Measurements from ENCODE around the gene CDC42BPA. TPM values are rescaled to one million over a fixed set of nuclear protein-coding genes. Genes with fewer than 3 reads are reported as not detected.

Gene CDC42BPA
- total and polyA plus RNA-seq, 9 of the 15 experiments (the other 6 are each of a cell fraction or from before 2014, with no cell fraction given) = 8.0 to 77.5 (median 52.1) TPM

DNA sequence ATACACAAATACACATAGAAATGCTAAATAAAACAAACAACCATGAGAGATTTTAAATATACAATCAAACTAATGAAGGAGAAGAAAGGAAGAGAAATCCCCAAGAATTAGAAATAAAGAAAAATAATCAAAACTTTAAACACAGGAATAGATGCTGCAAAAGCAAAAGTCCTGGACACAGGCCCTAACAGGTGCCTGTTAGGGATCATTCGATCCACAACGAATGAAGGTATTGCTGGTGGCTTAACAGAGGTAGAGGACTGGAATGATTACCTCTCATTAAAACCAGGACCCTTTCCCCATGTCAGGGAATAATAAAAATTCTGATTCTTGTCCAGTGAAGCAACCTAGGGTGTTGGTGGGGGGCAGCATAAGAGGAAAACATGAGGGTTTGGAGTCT lies 56.8 kb downstream of the CDC42BPA start:
- ATAC-seq = no peak
- TF ChIP-seq BCL6 (CRISPR knock-in tag; IDR thresholded peaks at IDR 0.05) = no peak
- TF ChIP-seq EP300 (IDR thresholded peaks at IDR 0.05; ENCODE audit: low read length) = no peak
- TF ChIP-seq NEUROD1 (IDR thresholded peaks at IDR 0.05; ENCODE audit: borderline replicate concordance, low read depth, low read length, partially characterized antibody) = no peak
- TF ChIP-seq ZNF239 (CRISPR knock-in tag; IDR thresholded peaks at IDR 0.05) = no peak
- no peak for TF ChIP-seq MTA3 (IDR thresholded peaks at IDR 0.05; ENCODE audit: borderline replicate concordance)
- TF ChIP-seq, protein P1, sequence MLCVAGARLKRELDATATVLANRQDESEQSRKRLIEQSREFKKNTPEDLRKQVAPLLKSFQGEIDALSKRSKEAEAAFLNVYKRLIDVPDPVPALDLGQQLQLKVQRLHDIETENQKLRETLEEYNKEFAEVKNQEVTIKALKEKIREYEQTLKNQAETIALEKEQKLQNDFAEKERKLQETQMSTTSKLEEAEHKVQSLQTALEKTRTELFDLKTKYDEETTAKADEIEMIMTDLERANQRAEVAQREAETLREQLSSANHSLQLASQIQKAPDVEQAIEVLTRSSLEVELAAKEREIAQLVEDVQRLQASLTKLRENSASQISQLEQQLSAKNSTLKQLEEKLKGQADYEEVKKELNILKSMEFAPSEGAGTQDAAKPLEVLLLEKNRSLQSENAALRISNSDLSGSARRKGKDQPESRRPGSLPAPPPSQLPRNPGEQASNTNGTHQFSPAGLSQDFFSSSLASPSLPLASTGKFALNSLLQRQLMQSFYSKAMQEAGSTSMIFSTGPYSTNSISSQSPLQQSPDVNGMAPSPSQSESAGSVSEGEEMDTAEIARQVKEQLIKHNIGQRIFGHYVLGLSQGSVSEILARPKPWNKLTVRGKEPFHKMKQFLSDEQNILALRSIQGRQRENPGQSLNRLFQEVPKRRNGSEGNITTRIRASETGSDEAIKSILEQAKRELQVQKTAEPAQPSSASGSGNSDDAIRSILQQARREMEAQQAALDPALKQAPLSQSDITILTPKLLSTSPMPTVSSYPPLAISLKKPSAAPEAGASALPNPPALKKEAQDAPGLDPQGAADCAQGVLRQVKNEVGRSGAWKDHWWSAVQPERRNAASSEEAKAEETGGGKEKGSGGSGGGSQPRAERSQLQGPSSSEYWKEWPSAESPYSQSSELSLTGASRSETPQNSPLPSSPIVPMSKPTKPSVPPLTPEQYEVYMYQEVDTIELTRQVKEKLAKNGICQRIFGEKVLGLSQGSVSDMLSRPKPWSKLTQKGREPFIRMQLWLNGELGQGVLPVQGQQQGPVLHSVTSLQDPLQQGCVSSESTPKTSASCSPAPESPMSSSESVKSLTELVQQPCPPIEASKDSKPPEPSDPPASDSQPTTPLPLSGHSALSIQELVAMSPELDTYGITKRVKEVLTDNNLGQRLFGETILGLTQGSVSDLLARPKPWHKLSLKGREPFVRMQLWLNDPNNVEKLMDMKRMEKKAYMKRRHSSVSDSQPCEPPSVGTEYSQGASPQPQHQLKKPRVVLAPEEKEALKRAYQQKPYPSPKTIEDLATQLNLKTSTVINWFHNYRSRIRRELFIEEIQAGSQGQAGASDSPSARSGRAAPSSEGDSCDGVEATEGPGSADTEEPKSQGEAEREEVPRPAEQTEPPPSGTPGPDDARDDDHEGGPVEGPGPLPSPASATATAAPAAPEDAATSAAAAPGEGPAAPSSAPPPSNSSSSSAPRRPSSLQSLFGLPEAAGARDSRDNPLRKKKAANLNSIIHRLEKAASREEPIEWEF (CRISPR knock-in tag; IDR thresholded peaks at IDR 0.05) = no peak
- no peak for TF ChIP-seq YBX1 (IDR thresholded peaks at IDR 0.05)
- TF ChIP-seq MEF2D (tag; conservative IDR thresholded peaks at IDR 0.05; ENCODE audit: low read depth) = no peak
- TF ChIP-seq ILF3 (IDR thresholded peaks at IDR 0.05; ENCODE audit: borderline replicate concordance) = no peak
- TF ChIP-seq NR2C1 (IDR thresholded peaks at IDR 0.05) = no peak
- TF ChIP-seq NR2C1 (tag; IDR thresholded peaks at IDR 0.05) = no peak
- no peak for TF ChIP-seq TAF15 (IDR thresholded peaks at IDR 0.05; ENCODE audit: low read depth, low read length)
- no peak for TF ChIP-seq MCM3 (IDR thresholded peaks at IDR 0.05)
- no peak for TF ChIP-seq IRF2 (CRISPR knock-in tag; IDR thresholded peaks at IDR 0.05)
- no peak for TF ChIP-seq ETV6 (IDR thresholded peaks at IDR 0.05; ENCODE audit: borderline replicate concordance in 1 of 2, low read depth in 2 of 2, low read length in 1 of 2)
- no peak for TF ChIP-seq ETV6 (CRISPR knock-in tag; IDR thresholded peaks at IDR 0.05; ENCODE audit: borderline replicate concordance)
- no peak for TF ChIP-seq ASH1L (IDR thresholded peaks at IDR 0.05; ENCODE audit: borderline replicate concordance, low read depth, partially characterized antibody)
- TF ChIP-seq ZNF316 (IDR thresholded peaks at IDR 0.05) = no peak
- TF ChIP-seq, protein P2, sequence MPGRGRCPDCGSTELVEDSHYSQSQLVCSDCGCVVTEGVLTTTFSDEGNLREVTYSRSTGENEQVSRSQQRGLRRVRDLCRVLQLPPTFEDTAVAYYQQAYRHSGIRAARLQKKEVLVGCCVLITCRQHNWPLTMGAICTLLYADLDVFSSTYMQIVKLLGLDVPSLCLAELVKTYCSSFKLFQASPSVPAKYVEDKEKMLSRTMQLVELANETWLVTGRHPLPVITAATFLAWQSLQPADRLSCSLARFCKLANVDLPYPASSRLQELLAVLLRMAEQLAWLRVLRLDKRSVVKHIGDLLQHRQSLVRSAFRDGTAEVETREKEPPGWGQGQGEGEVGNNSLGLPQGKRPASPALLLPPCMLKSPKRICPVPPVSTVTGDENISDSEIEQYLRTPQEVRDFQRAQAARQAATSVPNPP (IDR thresholded peaks at IDR 0.05; ENCODE audit: borderline replicate concordance, insufficient read depth, insufficient read length) = no peak
- TF ChIP-seq ZNF197 (CRISPR knock-in tag; IDR thresholded peaks at IDR 0.05; ENCODE audit: low read depth) = no peak

More for the DNA sequence above, 56.8 kb downstream of the CDC42BPA start:
- WGBS (ENCODE audit: insufficient coverage, low coverage, missing lambda C conversion rate) = 74% methylated on average over 2 of the region's 2 CpGs
- FAIRE-seq = no peak
- intact Hi-C loops (cut with micrococcal nuclease) = loop anchor here (5.0 kb wide), 1 partner anchor 51 kb away; no protein-coding TSS in a partner anchor
- Histone ChIP-seq H4K20me1 (replicated peaks; ENCODE audit: control insufficient read depth, insufficient read depth, low read length) (no peaks in the 10 kb centered on the region), H3K4me2 (ENCODE audit: insufficient read depth, low read length) (no peak overlapping the region), H3K79me2 (ENCODE audit: control insufficient read depth, insufficient read depth, low read length) (peaks cover 97% of the 10 kb centered on the region), H3K9me3 (replicated peaks; ENCODE audit: control insufficient read depth, insufficient read depth, low read depth, low read length) (no peaks in the 10 kb centered on the region), H3K4me3 (no peak overlapping the region), H3K27ac (ENCODE audit: extremely low read depth, low read depth, low read length) (no peak overlapping the region), H2AFZ (ENCODE audit: low read depth, low read length) (no peak overlapping the region), H3K9ac (ENCODE audit: insufficient read depth in 1 of 2, low read depth in 2 of 2, low read length in 2 of 2) (no peak overlapping the region), H3K36me3 (ENCODE audit: control insufficient read depth, insufficient read depth, low read length) (peaks cover 8% of the 10 kb centered on the region; the same call in 2 of the 3 replicates), H3K27me3 (ENCODE audit: control insufficient read depth in 2 of 2, insufficient read depth in 2 of 2, low read length in 2 of 2) (no peaks in the 10 kb centered on the region), H3K4me1 (replicated peaks in 1 of 2; ENCODE audit: control insufficient read depth in 2 of 2, insufficient read depth in 2 of 2, low read length in 2 of 2) (peaks cover 11 to 15% of the 10 kb centered on the region in 2 experiments; a peak in 4 of 5 replicates), H3K9me1 (ENCODE audit: control insufficient read depth, insufficient read depth, low read length) (no peaks in the 10 kb centered on the region)
- DNase-seq (ENCODE audit: extremely low read depth in 1 of 4, low spot score in 3 of 4) = no peak
- BruUV-seq (replicated peaks) = no TSS peak
- CTCF ChIA-PET (ENCODE audit: low intra/inter-chr PET ratio) = no interaction called here
- in situ Hi-C loops (cut with MboI) = no loop called here
- POLR2A ChIA-PET = interaction anchor here (0.9 kb wide), 1 partner anchor 86 kb away, joined by 3 read pairs; no protein-coding TSS in a partner anchor
